ENCODE results near the gene FABP3. TPM values are rescaled to one million over a fixed set of nuclear protein-coding genes. Genes with fewer than 3 reads are reported as not detected.

The FABP3 gene
- total and polyA plus RNA-seq, 10 of the 15 experiments (the other 5 are each of a cell fraction or from before 2014, with no cell fraction given): 0.36 to 1.2 (median 0.67) TPM; not detected in 2

GRCh38 chr1:31421371-31422040 lies 48.6 kb upstream of the FABP3 start:
- Histone ChIP-seq H3K27ac (ENCODE audit: control insufficient read depth, insufficient read depth) (no peak overlapping the region), H3K36me3 (ENCODE audit: control insufficient read depth in 2 of 2, insufficient read depth in 2 of 2, low read length in 1 of 2) (no peaks in the 10 kb centered on the region; a peak in 1 of 4 replicates), H3K9me3 (replicated peaks; ENCODE audit: control insufficient read depth, insufficient read depth, low read length) (no peaks in the 10 kb centered on the region), H3K4me3 (no peak overlapping the region), H3K27me3 (replicated peaks in 1 of 2; ENCODE audit: control insufficient read depth in 2 of 2, insufficient read depth in 2 of 2, low read length in 1 of 2) (no peaks in the 10 kb centered on the region), H3K9ac (ENCODE audit: control insufficient read depth, insufficient read depth, low read length) (no peak overlapping the region), H3K4me1 (ENCODE audit: control insufficient read depth, insufficient read depth, low read length) (peaks cover 11% of the 10 kb centered on the region), H2AFZ (ENCODE audit: control insufficient read depth, low read depth, low read length) (no peak overlapping the region), H3K4me2 (ENCODE audit: control insufficient read depth, insufficient read depth) (no peak overlapping the region), H4K20me1 (ENCODE audit: control insufficient read depth, insufficient read depth) (no peaks in the 10 kb centered on the region), H3K79me2 (ENCODE audit: control insufficient read depth, insufficient read depth, low read length) (no peaks in the 10 kb centered on the region)
- 23% methylated on average over 9 of the region's 9 CpGs for WGBS (ENCODE audit: insufficient coverage, insufficient replicate concordance, low lambda C conversion rate, missing lambda C conversion rate)
- ATAC-seq (peak; percentile 21), DNase-seq (ENCODE audit: low read depth, low spot score) (no peak), FAIRE-seq (no peak)
- POLR2A ChIA-PET: interaction anchor here (0.7 to 2.4 kb wide), 6 partner anchors 25 to 255 kb away, joined by 3 to 11 read pairs (median 3); no protein-coding TSS in a partner anchor
- RAD21 ChIA-PET (ENCODE audit: unreplicated experiment): interaction anchor here (0.8 to 9.6 kb wide), 17 partner anchors 9 to 368 kb away, joined by 3 to 99 read pairs (median 5); partner anchors contain the start of gene FABP3
- TF ChIP-seq MEF2B (IDR thresholded peaks at IDR 0.05; ENCODE audit: partially characterized antibody, poor library complexity, severe bottlenecking): no peak
- TF ChIP-seq, protein P1, sequence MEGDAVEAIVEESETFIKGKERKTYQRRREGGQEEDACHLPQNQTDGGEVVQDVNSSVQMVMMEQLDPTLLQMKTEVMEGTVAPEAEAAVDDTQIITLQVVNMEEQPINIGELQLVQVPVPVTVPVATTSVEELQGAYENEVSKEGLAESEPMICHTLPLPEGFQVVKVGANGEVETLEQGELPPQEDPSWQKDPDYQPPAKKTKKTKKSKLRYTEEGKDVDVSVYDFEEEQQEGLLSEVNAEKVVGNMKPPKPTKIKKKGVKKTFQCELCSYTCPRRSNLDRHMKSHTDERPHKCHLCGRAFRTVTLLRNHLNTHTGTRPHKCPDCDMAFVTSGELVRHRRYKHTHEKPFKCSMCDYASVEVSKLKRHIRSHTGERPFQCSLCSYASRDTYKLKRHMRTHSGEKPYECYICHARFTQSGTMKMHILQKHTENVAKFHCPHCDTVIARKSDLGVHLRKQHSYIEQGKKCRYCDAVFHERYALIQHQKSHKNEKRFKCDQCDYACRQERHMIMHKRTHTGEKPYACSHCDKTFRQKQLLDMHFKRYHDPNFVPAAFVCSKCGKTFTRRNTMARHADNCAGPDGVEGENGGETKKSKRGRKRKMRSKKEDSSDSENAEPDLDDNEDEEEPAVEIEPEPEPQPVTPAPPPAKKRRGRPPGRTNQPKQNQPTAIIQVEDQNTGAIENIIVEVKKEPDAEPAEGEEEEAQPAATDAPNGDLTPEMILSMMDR (IDR thresholded peaks at IDR 0.05 in 2 of 3, conservative IDR thresholded peaks at IDR 0.05 in 1 of 3; ENCODE audit: control insufficient read depth in 2 of 3, extremely low read depth in 1 of 3, insufficient read depth in 1 of 3, low read depth in 3 of 3, low read length in 3 of 3): peak; percentile 46 to 66 (median 60)
- no peak for TF ChIP-seq BCLAF1 (IDR thresholded peaks at IDR 0.05)
- TF ChIP-seq, protein P2, sequence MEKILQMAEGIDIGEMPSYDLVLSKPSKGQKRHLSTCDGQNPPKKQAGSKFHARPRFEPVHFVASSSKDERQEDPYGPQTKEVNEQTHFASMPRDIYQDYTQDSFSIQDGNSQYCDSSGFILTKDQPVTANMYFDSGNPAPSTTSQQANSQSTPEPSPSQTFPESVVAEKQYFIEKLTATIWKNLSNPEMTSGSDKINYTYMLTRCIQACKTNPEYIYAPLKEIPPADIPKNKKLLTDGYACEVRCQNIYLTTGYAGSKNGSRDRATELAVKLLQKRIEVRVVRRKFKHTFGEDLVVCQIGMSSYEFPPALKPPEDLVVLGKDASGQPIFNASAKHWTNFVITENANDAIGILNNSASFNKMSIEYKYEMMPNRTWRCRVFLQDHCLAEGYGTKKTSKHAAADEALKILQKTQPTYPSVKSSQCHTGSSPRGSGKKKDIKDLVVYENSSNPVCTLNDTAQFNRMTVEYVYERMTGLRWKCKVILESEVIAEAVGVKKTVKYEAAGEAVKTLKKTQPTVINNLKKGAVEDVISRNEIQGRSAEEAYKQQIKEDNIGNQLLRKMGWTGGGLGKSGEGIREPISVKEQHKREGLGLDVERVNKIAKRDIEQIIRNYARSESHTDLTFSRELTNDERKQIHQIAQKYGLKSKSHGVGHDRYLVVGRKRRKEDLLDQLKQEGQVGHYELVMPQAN (conservative IDR thresholded peaks at IDR 0.05): no peak
- TF ChIP-seq SMARCA5 (IDR thresholded peaks at IDR 0.05): no peak
- no peak for TF ChIP-seq POU2F2 (IDR thresholded peaks at IDR 0.05; ENCODE audit: borderline replicate concordance, low read depth, low read length)
- TF ChIP-seq E2F4 (IDR thresholded peaks at IDR 0.05; ENCODE audit: low read depth, low read length): no peak
- TF ChIP-seq RCOR1 (conservative IDR thresholded peaks at IDR 0.05; ENCODE audit: low read depth, low read length): no peak
- TF ChIP-seq SMC3 (IDR thresholded peaks at IDR 0.05; ENCODE audit: borderline replicate concordance, low read length): peak; percentile 46; the same call in 1 of the 2 replicates
- no peak for TF ChIP-seq FOXK2 (IDR thresholded peaks at IDR 0.05)
- peak; percentile 40; the same call in 1 of the 2 replicates for TF ChIP-seq RAD21 (IDR thresholded peaks at IDR 0.05; ENCODE audit: insufficient read depth, low read depth, low read length)
- CTCF ChIA-PET: interaction anchor here (0.6 to 10.6 kb wide), 52 partner anchors 9 to 367 kb away, joined by 3 to 204 read pairs (median 5); partner anchors contain the start of genes FABP3, PEF1, SERINC2 and SNRNP40
- no TSS peak for BruUV-seq (replicated peaks)
- intact Hi-C loops (cut with micrococcal nuclease; ENCODE audit: unreplicated experiment): loop anchor here (1.0 to 2.0 kb wide), 4 partner anchors 27 to 237 kb away; partner anchors contain the start of genes SNRNP40 and ZCCHC17
- in situ Hi-C loops (cut with MboI): loop anchor here (10.0 kb wide), 2 partner anchors 123 to 237 kb away; no protein-coding TSS in a partner anchor
- SMC1A ChIA-PET (ENCODE audit: uncharacterized antibody, unreplicated experiment): interaction anchor here (0.9 to 9.5 kb wide), 30 partner anchors 15 to 279 kb away, joined by 3 to 135 read pairs (median 5); partner anchors contain the start of genes PEF1, SNRNP40 and ZCCHC17

Data from GM12878 (cell line).